GM15510 (cell line): ENCODE data around the gene TMUB1.

Source experiments
- POLR2A ChIP-seq: IDR thresholded peaks from 3 replicates; pipeline ENCODE4 v1.6.1; 2011; ENCODE audit warnings: borderline replicate concordance; ENCODE audit not compliant: insufficient read length; ENCODE audit errors: extremely low read depth

Gene TMUB1

DNA sequence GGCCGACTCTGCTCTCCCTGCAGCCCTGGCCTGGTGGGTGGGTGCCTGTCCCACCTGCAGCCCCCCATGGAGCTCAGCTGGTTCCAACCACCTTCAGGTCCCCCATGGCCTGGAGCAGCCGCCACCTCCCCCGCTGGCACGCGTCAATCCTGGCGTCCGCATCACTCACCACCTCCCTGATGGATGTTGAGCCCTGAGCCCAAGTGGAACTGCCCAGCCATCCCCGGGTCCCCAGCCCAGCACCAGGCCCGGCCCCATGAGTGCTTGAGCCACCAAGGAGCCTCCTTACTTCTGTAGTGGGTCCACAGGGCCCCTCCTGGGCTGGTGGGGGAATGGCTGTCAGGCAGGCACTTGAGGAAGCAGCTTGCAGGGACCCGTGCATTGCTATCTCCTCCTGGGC is 17.6 kb upstream of the TMUB1 start:
- TF ChIP-seq POLR2A: no peak

GRCh38 chr7:151099486-151100211 is 16.4 kb upstream of the TMUB1 start:
- TF ChIP-seq POLR2A: no peak

- TF ChIP-seq POLR2A: no peak
Observed at GRCh38 chr7:151095828-151096475, 12.7 kb upstream of the TMUB1 start.

- no peak for TF ChIP-seq POLR2A
Observed at GRCh38 chr7:151095123-151095797, 12.0 kb upstream of the TMUB1 start.

GRCh38 chr7:151094675-151095074 is 11.4 kb upstream of the TMUB1 start:
- no peak for TF ChIP-seq POLR2A

- TF ChIP-seq POLR2A: no peak
Observed at GRCh38 chr7:151093748-151094147, 10.5 kb upstream of the TMUB1 start.

GRCh38 chr7:151091988-151092387 is 8.7 kb upstream of the TMUB1 start:
- TF ChIP-seq POLR2A: no peak

GRCh38 chr7:151091431-151091830 is 8.1 kb upstream of the TMUB1 start:
- no peak for TF ChIP-seq POLR2A

- TF ChIP-seq POLR2A: no peak
Observed at GRCh38 chr7:151091003-151091402, 7.7 kb upstream of the TMUB1 start.

- TF ChIP-seq POLR2A: no peak
Observed at GRCh38 chr7:151089893-151090730, 6.8 kb upstream of the TMUB1 start.

DNA sequence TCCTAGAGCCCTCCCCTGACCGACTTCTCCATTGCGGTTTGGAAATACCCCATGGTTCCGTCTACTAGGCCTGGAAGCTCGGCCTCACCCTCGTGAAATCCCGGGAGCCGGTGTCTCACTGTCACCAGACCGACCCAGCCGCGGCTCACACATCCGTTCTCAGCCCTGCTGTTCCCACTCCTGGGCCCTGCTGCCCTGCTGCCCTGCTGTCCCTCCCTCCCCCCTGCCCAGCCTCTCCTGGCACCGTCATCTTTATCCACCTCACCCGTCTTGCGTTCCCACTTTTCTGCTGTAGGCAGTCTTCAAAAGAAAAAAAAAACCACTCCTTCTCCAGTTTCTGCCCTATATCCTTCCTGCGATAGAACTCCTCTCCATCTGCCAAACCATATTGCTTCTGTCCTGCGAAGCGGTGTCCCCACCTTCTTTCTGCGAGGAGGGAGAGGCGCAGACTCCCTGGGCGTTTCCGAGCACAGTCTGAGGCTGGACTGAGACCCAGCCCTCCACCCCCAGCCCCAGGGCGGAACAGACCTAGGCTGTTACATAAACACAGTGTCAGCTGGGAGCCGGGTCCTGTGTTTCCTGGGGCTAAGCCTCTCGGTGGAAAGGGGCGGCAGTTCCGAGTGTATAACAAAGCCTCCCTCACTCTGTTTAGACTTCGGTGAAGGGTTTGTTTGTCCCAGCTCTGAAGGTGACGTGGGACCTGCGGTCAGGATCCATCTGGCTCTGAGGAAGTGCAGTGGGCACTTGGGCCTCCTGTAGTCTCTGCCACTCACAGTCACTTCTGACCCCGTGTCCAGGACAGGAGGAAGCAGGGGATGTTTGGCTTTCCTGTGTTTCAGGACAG is 5.8 kb upstream of the TMUB1 start:
- TF ChIP-seq POLR2A: no peak

GRCh38 chr7:151088019-151088855 is 4.9 kb upstream of the TMUB1 start:
- no peak for TF ChIP-seq POLR2A

DNA sequence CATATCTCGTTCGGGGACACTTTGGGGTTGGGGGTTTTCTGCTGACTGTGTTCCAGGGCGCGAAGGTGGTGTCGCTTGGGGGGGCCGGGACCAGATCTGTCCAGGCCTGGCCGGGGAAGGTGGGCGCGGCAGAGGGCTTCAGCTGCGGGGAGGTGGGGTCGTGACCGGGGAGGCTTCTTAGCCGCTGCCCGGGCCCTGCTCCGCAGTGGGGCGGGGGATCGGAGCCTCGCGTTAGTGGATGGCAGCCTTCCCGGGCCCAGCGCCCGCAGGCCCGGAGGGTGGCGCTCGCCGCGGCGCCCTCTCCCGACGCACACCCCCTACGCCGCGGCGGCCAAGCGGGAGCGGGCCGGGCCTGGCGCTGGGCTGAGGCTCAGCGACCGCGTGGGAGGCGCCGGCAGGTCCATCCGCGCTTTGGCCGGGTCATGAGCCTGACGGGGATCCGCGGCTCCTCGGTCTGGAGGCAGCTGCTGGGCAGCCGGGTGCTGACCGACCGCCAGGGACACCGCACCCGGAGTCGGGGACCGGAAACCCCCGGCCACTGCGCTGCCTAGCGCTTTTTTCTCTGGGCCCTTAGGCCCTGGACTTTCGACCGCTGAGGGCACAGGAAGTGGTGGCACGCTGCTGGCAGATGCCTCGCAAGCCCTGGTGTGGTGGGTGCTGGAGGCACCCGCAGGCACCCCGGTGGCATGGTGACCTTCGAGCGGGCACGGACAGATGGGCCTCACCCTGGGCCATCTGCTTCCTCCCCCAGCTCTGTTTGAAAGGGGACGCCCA is 4.1 kb upstream of the TMUB1 start:
- TF ChIP-seq POLR2A: peak; percentile 33

DNA sequence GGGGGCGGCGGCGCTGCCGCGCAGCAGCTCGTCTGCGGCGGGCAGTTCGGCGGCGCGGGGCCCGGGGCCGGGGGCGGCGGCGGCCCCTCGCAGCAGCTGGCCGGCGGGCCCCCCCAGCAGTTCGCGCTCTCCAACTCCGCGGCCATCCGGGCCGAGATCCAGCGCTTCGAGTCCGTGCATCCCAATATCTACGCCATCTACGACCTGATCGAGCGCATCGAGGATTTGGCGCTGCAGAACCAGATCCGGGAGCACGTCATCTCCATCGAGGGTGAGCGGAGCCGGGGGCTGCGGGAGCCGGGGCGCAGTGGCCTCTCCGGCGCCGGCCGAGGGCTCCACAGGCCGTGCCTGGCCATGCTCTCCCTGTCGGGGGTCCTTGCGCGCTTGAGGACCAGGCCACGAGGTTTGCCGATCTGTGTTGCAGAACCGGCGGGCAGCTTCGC is 3.5 kb upstream of the TMUB1 start:
- TF ChIP-seq POLR2A: no peak
